ENCODE results near the gene PLXNB1. TPM values are rescaled to one million over a fixed set of nuclear protein-coding genes. Genes with fewer than 3 reads are reported as not detected.
"Not testable (repeated sequence)": the region's sequence is repeated elsewhere in the genome, so short reads cannot be mapped to it uniquely, and the experiment has no call there.

The PLXNB1 gene
- total RNA-seq, 2 donors from 2014 or later, result 175 to 216 TPM

DNA sequence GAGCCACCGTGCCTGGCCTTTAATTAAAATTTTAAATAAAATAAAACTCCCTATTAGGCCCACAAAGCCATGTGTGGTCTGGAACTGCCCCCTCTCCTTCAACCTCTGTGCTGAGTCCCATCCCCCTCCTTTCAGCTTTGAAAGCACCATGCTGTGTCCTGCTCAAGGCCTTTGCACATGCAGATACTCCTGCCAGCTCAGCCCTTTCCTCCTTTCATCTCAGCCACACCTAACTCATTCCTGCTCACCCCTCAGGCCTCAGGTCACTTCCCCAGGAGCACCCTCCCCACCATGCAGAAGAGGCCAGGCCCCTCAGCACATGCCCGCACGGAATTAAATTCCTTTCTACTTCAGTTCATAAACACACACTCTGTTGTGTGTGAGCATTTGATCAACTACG lies 44.7 kb upstream of the PLXNB1 start:
- TF ChIP-seq, protein P1, sequence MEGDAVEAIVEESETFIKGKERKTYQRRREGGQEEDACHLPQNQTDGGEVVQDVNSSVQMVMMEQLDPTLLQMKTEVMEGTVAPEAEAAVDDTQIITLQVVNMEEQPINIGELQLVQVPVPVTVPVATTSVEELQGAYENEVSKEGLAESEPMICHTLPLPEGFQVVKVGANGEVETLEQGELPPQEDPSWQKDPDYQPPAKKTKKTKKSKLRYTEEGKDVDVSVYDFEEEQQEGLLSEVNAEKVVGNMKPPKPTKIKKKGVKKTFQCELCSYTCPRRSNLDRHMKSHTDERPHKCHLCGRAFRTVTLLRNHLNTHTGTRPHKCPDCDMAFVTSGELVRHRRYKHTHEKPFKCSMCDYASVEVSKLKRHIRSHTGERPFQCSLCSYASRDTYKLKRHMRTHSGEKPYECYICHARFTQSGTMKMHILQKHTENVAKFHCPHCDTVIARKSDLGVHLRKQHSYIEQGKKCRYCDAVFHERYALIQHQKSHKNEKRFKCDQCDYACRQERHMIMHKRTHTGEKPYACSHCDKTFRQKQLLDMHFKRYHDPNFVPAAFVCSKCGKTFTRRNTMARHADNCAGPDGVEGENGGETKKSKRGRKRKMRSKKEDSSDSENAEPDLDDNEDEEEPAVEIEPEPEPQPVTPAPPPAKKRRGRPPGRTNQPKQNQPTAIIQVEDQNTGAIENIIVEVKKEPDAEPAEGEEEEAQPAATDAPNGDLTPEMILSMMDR (conservative IDR thresholded peaks at IDR 0.05), result no peak
- DNase-seq, result peak; percentile 92
- Histone ChIP-seq H3K9ac (ENCODE audit: extremely low read depth, low read length, poor library complexity, severe bottlenecking) (no peak overlapping the region), H3K4me3 (ENCODE audit: low read length) (no peak overlapping the region), H3K9me3 (ENCODE audit: control insufficient read depth, low read length) (no peaks in the 10 kb centered on the region), H3K36me3 (ENCODE audit: control insufficient read depth, insufficient read depth, low read length) (peaks cover 3% of the 10 kb centered on the region), H3K4me1 (ENCODE audit: control insufficient read depth, insufficient read depth, low read length) (peaks cover 10% of the 10 kb centered on the region), H3K27me3 (ENCODE audit: control insufficient read depth, insufficient read depth, low read length, poor library complexity, severe bottlenecking) (no peaks in the 10 kb centered on the region), H3K27ac (ENCODE audit: low read depth, low read length) (peak overlapping the region; percentile 21)
- Mint-ChIP-seq H3K36me3 (ENCODE audit: low read depth) (peaks cover 14% of the 10 kb centered on the region), H3K4me3 (peak overlapping the region; percentile 33), H3K4me1 (peaks cover 24% of the 10 kb centered on the region), H3K9me3 (no peaks in the 10 kb centered on the region), H3K27me3 (ENCODE audit: insufficient read depth) (no peaks in the 10 kb centered on the region), H3K27ac (peak overlapping the region; percentile 91)
- 39 to 40% methylated on average over 4 of the region's 4 CpGs for WGBS, 2 experiments (ENCODE audit: insufficient coverage in 1 of 2, insufficient read length in 1 of 2)

DNA sequence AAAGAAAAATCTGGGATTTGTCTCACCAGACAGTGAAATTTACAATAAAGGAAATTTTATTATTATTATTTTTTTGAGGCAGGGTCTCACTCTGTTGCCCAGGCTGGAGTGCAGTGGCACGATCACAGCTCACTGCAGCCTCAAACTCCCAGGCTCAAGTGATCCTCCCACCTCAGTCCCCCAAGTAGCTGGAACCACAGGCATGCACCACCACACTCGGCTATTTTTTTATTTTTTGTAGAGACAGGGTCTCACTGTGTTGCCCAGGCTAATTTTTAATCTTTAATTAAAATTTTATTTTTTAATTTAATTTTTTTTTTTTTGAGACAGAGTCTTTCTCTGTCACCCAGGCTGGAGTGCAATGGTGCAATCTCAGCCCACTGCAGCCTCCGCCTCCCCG lies 44.1 kb upstream of the PLXNB1 start:
- not testable (repeated sequence) for H3K27ac ChIP-seq (ENCODE audit: low read depth, low read length); H3K36me3 ChIP-seq (ENCODE audit: control insufficient read depth, insufficient read depth, low read length); H3K4me3 ChIP-seq (ENCODE audit: low read length); H3K4me3 Mint-ChIP-seq; H3K9me3 Mint-ChIP-seq; H3K27me3 Mint-ChIP-seq (ENCODE audit: insufficient read depth); H3K9me3 ChIP-seq (ENCODE audit: control insufficient read depth, low read length); DNase-seq; H3K27ac Mint-ChIP-seq; H3K9ac ChIP-seq (ENCODE audit: extremely low read depth, low read length, poor library complexity, severe bottlenecking); H3K27me3 ChIP-seq (ENCODE audit: control insufficient read depth, insufficient read depth, low read length, poor library complexity, severe bottlenecking)
- peaks cover 21% of the 10 kb centered on the region for H3K4me1 Mint-ChIP-seq
- WGBS, 2 experiments (ENCODE audit: insufficient coverage in 1 of 2, insufficient read length in 1 of 2), result 83 to 86% methylated on average over 1 to 4 of the region's 4 CpGs
- H3K36me3 Mint-ChIP-seq (ENCODE audit: low read depth), result peaks cover 17% of the 10 kb centered on the region
- peaks cover 10% of the 10 kb centered on the region for H3K4me1 ChIP-seq (ENCODE audit: control insufficient read depth, insufficient read depth, low read length)

DNA sequence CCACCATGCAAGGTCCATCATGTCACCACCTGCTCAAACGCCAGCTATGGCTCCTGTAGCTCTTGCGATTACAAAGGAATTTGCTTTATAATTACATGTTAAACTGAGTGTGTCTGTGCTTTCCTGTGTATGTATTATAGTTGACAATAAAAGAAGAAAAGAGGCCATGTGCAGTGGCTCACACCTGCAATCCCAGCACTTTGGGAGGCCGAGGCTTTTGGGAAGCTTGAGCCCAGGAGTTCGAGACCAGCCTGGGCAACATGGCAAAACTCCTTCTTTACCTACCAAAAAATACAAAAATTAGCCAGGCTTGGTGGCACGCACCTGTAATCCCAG lies 43.7 kb upstream of the PLXNB1 start:
- TF ChIP-seq, protein P1 (conservative IDR thresholded peaks at IDR 0.05), result no peak
- Histone ChIP-seq H3K27ac (ENCODE audit: low read depth, low read length) (peak overlapping the region; percentile 59), H3K4me1 (ENCODE audit: control insufficient read depth, insufficient read depth, low read length) (peaks cover 10% of the 10 kb centered on the region), H3K9ac (ENCODE audit: extremely low read depth, low read length, poor library complexity, severe bottlenecking) (no peak overlapping the region), H3K4me3 (ENCODE audit: low read length) (peak overlapping the region; percentile 84), H3K36me3 (ENCODE audit: control insufficient read depth, insufficient read depth, low read length) (peaks cover 7% of the 10 kb centered on the region), H3K9me3 (ENCODE audit: control insufficient read depth, low read length) (no peaks in the 10 kb centered on the region), H3K27me3 (ENCODE audit: control insufficient read depth, insufficient read depth, low read length, poor library complexity, severe bottlenecking) (no peaks in the 10 kb centered on the region)
- DNase-seq, result no peak
- peaks cover 20% of the 10 kb centered on the region for H3K4me1 Mint-ChIP-seq
- H3K27ac Mint-ChIP-seq, result peak overlapping the region; percentile 99
- H3K36me3 Mint-ChIP-seq (ENCODE audit: low read depth), result peaks cover 16% of the 10 kb centered on the region
- H3K4me3 Mint-ChIP-seq, result peak overlapping the region; percentile 77
- whole genome bisulfite sequencing, 2 experiments (ENCODE audit: insufficient coverage in 1 of 2, insufficient read length in 1 of 2), result 79 to 86% methylated on average over 5 of the region's 5 CpGs
- H3K9me3 Mint-ChIP-seq, result no peaks in the 10 kb centered on the region
- H3K27me3 Mint-ChIP-seq (ENCODE audit: insufficient read depth), result no peaks in the 10 kb centered on the region

Measured in endodermal cell (in vitro differentiated cells).